DMS53 treated with DMSO at 0.1 percent for 48 hours (cell line): Measurements from ENCODE around the gene H3-3A.

Experiments
- DNase-seq: peaks from one replicate; lab custom pipeline; 2025; ENCODE audit not compliant: unreplicated experiment; lab: John Stamatoyannopoulos, UW

Gene H3-3A

GRCh38 chr1:226062558-226063223 lies at the start of gene H3-3A:
H3-3A (plus strand) TSS chr1:226062716; CDS start chr1:226064352, 1,636 bp downstream.
- peak; percentile 83 for DNase-seq

- no peak for DNase-seq
Observed at GRCh38 chr1:226017070-226017469, 45.4 kb upstream of the H3-3A start.

DNA sequence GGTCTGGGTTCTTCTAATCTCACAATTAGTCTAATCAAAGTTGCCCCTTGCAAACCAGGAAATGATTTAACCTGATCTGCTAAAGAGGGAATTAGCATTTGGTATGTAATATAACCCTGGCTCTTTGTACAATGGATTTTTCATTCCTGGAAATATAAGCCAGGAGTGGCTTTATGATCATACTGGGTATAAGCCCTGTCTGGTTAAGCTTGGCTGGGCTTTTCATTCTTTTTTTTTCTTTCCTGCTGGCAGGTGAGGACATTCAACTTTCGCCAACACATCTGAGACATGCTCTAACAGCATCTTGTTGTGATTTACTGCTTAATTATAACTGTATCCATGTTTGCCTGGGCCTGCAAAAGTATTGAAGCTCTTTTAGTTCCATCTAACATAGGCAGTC lies 42.9 kb upstream of the H3-3A start:
- DNase-seq, result no peak

GRCh38 chr1:226021401-226021800 lies 41.1 kb upstream of the H3-3A start:
- DNase-seq, result no peak

- no peak for DNase-seq
Observed at GRCh38 chr1:226021801-226022200, 40.7 kb upstream of the H3-3A start.

- no peak for DNase-seq
Observed at GRCh38 chr1:226023735-226024134, 38.8 kb upstream of the H3-3A start.

DNA sequence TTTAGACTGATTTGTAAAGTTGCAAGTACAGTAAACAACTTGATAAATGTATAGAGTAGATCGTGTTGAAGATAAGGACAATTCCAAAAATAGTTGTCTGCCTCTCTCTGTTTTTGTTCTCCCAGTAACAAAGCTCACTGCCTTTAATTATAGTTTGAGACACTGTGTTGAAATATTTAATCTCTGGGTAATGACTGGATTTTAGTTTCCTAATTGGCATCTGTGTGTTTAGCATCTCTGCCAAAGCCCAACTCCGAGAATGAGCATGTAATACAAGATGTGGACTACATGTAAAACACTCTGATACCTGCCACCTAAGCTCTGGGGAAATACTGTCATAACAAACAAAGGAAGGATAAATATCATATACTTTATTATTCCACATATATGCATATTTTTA lies 35.7 kb upstream of the H3-3A start:
- DNase-seq, result no peak

GRCh38 chr1:226027538-226028217 lies 34.8 kb upstream of the H3-3A start:
- no peak for DNase-seq

- DNase-seq, result no peak
Observed at GRCh38 chr1:226029093-226029496, 33.4 kb upstream of the H3-3A start.

DNA sequence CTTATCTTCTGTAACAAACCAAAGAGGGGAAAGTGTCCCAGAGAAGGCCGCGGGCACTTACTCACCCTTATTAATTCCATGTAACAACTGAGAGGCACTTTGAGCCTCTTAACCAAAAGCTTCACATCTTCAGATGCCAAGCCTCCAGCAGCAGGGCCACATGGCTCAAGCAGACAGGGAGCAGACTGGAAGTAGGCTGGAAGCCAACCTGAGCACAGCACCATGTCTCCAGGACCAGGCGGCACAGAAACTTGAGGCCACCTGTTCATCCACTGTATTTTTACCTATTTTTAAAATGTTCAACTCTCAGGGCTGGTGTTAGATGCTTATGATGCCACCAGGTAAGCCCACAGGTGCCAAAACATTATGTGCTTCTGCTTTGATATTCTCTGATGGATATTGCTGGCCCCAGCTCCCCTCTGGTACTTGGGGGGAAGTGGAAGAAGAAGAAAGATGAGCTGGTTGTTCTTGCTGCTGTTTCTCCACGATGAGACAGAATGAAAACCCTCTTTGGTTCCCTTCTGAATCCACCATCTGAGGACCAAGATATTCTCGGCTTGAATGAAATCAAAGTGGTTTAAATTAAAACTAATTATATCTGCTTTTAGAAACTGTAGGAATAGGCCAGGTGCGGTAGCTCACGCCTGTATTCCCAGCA lies 32.8 kb upstream of the H3-3A start:
- no peak for DNase-seq

- no peak for DNase-seq
Observed at GRCh38 chr1:226033582-226033981, 28.9 kb upstream of the H3-3A start.

DNA sequence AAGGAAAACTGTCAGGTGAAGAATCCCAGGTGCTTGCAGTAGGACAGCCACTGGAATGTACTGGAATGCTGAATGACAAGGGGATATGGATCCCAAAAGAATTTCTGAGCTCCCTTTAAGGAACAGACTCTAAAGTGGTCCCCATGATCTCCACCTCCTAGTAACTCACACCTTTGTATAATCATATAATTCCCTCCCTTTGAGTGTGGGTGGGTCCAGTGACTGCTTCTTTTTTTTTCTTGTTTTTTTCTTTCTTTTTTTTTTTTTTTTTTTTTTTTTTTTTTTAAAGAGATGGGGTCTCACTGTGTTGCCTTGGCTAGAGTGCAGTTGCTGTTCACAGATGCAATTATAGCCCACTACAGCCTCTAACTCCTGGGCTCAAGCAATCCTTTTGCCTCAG lies 28.5 kb upstream of the H3-3A start:
- no peak for DNase-seq

DNA sequence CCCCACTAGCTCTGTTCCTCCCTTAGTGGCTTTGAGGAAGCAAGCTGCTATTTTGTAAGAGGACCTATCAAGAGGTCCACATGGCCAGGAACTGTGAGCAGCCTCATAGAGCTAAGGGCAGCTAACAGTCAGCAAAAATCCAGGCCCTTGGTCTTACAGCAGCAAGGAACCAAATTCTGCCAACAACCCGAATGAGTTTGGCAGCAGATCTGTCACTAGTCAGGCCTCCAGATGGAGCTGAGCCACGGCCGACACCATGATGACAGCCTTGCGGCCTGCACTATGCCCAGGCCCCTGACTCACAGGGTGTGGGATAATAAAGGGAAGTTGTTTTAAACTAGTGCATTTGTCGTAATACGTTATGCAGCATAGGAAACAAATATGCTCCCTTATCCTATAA lies 28.0 kb upstream of the H3-3A start:
- no peak for DNase-seq

DNA sequence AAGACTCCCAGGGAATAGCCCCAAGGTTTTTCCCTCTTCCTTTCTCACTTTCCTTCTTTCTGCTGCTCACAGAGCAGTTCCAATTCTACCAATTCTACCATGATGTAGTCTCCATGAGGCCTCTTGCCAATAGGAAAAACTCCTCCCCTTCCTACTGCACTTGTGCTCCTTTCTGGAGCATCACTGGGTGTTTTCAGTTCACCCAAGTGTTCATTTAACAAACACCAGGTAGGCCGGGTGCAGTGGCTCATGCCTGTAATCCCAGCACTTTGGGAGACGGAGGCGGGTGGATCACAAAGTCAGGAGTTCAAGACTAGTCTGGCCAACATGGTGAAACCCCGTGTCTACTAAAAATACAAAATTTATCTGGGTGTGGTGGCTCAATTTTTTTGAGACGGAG lies 26.6 kb upstream of the H3-3A start:
- no peak for DNase-seq

GRCh38 chr1:226038661-226039060 lies 23.9 kb upstream of the H3-3A start:
- no peak for DNase-seq

GRCh38 chr1:226041419-226041818 lies 21.1 kb upstream of the H3-3A start:
- DNase-seq, result no peak

- DNase-seq, result no peak
Observed at GRCh38 chr1:226044514-226045101, 17.9 kb upstream of the H3-3A start.

GRCh38 chr1:226046240-226046639 lies 16.3 kb upstream of the H3-3A start:
- no peak for DNase-seq

GRCh38 chr1:226047495-226047894 lies 15.0 kb upstream of the H3-3A start:
- no peak for DNase-seq

GRCh38 chr1:226048886-226049285 lies 13.6 kb upstream of the H3-3A start:
- DNase-seq, result no peak

DNA sequence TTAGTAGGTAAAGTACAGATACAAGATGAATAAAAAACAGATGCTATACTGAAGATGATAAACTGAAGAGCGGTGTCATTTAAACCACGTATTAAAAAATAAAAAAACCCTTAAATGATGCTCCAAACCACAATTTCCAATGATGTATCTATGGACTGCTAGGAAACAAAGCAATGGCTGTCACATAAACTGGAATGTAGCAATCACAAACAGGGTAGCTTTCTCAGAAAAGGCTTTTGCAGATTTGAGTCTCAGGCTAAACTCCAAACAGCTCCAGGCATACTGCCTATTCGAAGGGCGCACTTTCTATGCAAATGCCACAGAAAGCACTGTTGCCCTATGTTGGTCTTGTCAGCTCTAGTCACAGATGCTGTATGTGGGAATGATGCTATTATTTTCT lies 12.4 kb upstream of the H3-3A start:
- no peak for DNase-seq

- DNase-seq, result no peak
Observed at GRCh38 chr1:226051365-226051764, 11.2 kb upstream of the H3-3A start.
